Endometrial microvascular endothelial cells (primary cell): ENCODE measurements around the gene ASCL4. TPM values are rescaled to one million over a fixed set of nuclear protein-coding genes. Genes with fewer than 3 reads are reported as not detected.
"Not testable (repeated sequence)": the region's sequence is repeated elsewhere in the genome, so short reads cannot be mapped to it uniquely, and the experiment has no call there.

ENCODE experiments used
- in situ Hi-C: cut with HindIII; loops from 2 replicates; pipeline ENCODE4 v1.10.0; 2017; ENCODE audit warnings: low sequenced_read_pairs, low pct_unique_long_range_greater_than_20kb; ENCODE audit errors: inconsistent ontology term
- total RNA-seq: library from RNA; depleted of rRNA; stranded (reverse); fragments of >200 nt; gene quantifications from one replicate; pipeline ENCODE4 v1.2.3, GENCODE V29; 2015; ENCODE audit errors: inconsistent ontology term

Gene ASCL4
- not detected for total RNA-seq

DNA sequence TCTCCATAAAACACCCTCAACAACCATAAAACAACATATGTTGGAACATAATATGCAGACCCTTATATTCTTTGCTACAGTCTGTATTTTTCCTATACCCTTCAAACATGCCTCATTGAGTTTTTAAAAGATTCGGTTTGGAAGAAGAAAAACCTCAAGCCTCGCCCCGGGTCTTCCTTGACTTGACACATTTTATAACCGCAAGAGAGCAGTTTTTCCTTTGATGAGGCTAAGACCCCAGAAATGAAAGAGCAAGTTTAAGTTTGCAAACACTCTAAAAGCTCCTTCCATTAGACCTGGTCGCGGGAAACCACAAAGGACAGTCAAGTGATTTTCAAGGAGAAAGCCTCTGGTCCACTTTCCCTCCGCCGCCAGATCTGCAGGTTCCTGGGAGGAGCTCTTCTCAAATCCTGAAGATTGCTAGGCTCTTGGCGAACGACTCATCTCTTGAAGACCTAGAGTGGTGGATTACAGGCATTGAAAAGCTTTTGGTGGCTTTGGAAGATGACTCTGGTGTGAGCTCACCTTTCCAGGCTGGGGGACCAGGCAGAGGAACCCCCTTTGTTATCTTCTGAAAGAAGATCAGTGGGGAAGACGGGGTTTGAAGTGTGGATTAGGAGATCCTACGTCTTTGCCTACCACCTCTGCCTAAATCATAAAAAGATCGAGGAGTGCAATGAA lies at the start of gene ASCL4:
ASCL4 (plus strand) TSS at position 356 of the 681 bp plus-strand sequence. CDS start 515 bp downstream, outside the sequence.
- in situ Hi-C loops: no loop called here

GRCh38 chr12:107727327-107727726 lies 47.2 kb upstream of the ASCL4 start:
- in situ Hi-C loops: not testable (repeated sequence)

DNA sequence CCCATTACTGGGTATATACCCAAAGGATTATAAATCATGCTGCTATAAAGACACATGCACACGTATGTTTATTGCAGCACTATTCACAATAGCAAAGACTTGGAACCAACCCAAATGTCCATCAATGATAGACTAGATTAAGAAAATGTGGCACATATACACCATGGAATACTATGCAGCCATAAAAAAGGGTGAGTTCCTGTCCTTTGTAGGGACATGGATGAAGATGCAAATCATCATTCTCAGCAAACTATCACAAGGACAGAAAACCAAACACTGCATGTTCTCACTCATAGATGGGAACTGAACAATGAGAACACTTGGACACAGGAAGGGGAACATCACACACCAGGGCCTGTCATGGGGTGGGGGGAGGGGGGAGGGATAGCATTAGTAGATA lies 46.8 kb upstream of the ASCL4 start:
- in situ Hi-C loops: not testable (repeated sequence)

DNA sequence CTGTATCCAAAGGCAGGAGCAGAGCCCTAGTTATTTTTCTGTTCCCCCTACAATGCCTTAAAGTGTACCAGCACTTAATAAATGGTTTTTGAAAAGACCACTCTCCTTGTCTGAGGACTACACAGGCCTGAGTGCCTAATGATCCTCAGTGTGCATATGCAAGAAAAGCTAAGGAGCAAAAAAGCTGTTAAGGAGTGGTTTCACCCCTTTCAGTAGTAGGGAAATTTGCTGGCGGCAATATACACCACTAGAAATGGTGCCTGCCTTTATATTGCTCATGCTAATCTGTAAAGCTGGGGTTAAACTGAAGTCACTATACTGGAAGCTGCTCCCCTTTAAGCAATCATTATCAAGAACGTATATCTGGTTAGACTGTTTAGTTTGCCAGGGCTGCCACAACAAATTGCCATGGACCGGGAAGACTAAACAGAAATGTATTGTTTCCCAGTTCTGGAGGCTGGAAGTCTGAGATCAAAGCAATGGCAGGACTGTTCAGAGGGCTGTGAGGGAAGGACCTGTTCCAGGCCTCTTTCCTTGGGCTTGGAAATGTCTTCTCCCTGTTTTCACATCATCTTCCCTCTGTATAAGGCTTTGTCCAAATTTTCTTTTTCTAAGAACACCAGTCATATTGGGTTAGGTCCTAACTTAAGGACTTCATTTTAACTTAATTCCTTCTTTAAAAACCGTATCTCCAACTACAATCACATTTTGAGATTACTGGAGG lies 43.7 kb upstream of the ASCL4 start:
- in situ Hi-C loops: no loop called here

DNA sequence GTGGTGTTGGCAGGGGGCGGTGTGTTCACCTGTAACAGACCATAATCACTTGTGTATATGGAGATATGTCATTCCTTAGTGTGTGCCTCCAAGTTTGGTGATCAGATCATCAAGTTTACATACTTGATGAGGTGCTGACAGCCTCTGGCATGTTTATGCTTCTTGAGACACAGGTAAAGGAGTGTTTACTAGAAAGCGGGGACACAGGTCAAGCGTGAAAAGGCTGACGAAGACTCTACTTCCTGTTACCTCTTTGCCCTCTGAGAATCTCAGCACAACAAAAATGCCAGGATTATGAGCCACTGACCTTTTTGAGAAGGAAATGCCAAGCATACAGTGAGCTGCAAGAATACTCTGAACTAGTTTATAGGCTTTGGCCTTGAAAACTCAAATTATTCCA lies 43.1 kb upstream of the ASCL4 start:
- in situ Hi-C loops: no loop called here

- in situ Hi-C loops: no loop called here
These were observed 42.1 kb upstream of the ASCL4 start for GRCh38 chr12:107732365-107732764.

DNA sequence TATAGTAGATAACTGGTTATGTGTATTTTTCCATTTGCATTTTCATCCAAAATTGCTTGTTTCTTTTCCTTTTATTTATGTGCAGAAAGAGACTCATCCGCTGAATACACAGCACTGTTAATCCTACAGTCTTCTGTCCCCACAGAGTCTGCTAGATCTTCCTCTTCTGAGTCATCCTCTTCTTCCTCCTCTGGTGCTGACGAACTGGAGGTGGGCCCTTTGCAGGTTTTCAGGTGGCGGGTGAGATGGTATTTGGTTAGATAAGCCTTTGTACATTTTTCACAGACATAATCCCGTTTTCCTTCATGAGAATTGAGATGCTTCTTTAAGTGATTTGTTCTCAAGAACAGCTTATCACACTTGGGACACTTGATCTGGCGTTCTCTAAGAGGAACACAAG lies 40.4 kb upstream of the ASCL4 start:
- in situ Hi-C loops: no loop called here

GRCh38 chr12:107735763-107736162 lies 38.7 kb upstream of the ASCL4 start:
- in situ Hi-C loops: no loop called here

DNA sequence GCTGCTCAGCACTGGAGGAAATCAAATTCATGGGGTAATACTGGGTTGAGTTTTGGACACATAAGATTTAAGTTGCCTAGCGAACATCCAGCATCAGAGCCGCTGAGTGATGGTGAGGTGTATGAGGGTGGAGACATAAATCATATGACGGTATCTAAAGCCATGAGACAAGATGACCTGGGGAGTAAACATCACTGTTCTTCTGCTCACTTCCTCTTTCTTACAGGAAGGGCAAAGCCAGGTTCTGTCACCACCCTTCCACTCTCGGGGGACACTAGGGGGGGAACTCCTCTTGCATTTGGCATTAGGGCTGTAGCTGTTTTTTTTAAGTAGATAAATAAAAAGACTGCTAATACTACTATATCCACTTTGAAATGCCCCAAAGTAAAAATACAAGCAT lies 37.6 kb upstream of the ASCL4 start:
- in situ Hi-C loops: no loop called here

DNA sequence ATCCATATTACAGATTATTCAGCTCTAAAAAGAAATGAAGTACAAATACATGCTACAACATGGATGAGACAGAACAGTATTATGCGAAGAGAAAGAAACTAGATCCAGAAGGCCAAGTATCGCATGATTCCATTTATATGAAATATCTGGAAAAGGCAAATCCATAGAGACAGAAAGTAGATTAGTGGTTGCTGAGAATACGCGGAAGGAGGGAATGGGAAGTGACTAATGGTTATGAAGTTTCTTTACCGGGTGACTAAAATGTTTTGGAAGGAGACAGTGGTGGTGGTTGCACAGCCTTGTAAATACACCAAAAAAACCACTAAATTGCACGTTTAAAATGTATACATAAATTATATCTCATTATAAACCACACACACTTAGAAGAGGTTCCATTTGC lies 26.0 kb upstream of the ASCL4 start:
- in situ Hi-C loops: no loop called here

GRCh38 chr12:107749083-107749482 lies 25.4 kb upstream of the ASCL4 start:
- in situ Hi-C loops: no loop called here

GRCh38 chr12:107759410-107759809 lies 15.1 kb upstream of the ASCL4 start:
- in situ Hi-C loops: no loop called here

GRCh38 chr12:107760207-107760808 lies 14.2 kb upstream of the ASCL4 start:
- in situ Hi-C loops: no loop called here

- in situ Hi-C loops: no loop called here
These were observed 13.5 kb upstream of the ASCL4 start, which contains the start of gene PRDM4 for GRCh38 chr12:107760809-107761501. Gene PRDM4, minus strand, starts transcription at chr12:107761137. Its CDS starts 622 bp downstream, at chr12:107760515.

GRCh38 chr12:107761502-107761904 lies 13.0 kb upstream of the ASCL4 start:
- in situ Hi-C loops: no loop called here

- in situ Hi-C loops: no loop called here
These were observed 11.6 kb upstream of the ASCL4 start for GRCh38 chr12:107762874-107763273.

DNA sequence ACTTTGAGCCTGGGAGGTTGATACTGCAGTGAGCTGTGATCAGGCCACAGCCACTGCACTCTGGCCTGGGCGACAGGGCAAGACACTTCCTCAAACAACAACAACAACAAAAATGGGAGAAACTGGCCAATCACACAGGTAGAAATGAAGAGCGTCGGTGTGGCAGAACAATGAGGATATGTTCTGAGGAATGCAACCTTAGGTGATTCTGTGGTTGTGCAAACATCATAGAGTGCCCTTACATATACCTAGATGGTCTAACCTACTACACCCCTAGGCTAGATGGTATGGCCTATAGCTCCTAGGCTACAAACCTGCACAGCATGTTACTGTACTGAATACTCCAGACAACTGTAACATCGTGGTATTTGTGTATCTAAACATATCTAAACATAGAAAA lies 9.9 kb upstream of the ASCL4 start:
- in situ Hi-C loops: no loop called here

- in situ Hi-C loops: no loop called here
These were observed 9.2 kb upstream of the ASCL4 start for GRCh38 chr12:107765316-107765715.

- in situ Hi-C loops: no loop called here
These were observed 7.0 kb upstream of the ASCL4 start for GRCh38 chr12:107767466-107767865.
